Mucosa of rectum (tissue), 2 donors: ENCODE results near the gene TIMM10B.
"Not testable (repeated sequence)": the region's sequence is repeated elsewhere in the genome, so short reads cannot be mapped to it uniquely, and the experiment has no call there.

Source experiments
- H3K27ac ChIP-seq, 2 donors: one replicate each; pipeline ENCODE4 v1.7.0; 2013; ENCODE audit warnings: inconsistent platforms in 2 of 2, low read depth in 2 of 2, low read length in 2 of 2
- H3K27me3 ChIP-seq, 2 donors: one replicate each; pipeline ENCODE4 v1.7.0; 2013; ENCODE audit warnings: low read length in 2 of 2; ENCODE audit not compliant: control insufficient read depth in 2 of 2, insufficient read depth in 2 of 2
- H3K36me3 ChIP-seq, 2 donors: one replicate each; pipeline ENCODE4 v1.7.0; 2013; ENCODE audit warnings: low read length in 2 of 2; ENCODE audit not compliant: control insufficient read depth in 2 of 2, insufficient read depth in 2 of 2
- H3K4me1 ChIP-seq, 2 donors: one replicate each; pipeline ENCODE4 v1.7.0; 2013; ENCODE audit warnings: low read length in 2 of 2, mild to moderate bottlenecking in 1 of 2; ENCODE audit not compliant: control insufficient read depth in 2 of 2, insufficient read depth in 2 of 2
- H3K4me3 ChIP-seq, 2 donors: one replicate each; pipeline ENCODE4 v1.7.0; 2013; ENCODE audit warnings: low read length in 2 of 2
- H3K9ac ChIP-seq, 2 donors: one replicate each; pipeline ENCODE4 v1.7.0; 2013; ENCODE audit warnings: low read length in 2 of 2, low read depth in 1 of 2, mild to moderate bottlenecking in 1 of 2
- H3K9me3 ChIP-seq, 2 donors: one replicate each; pipeline ENCODE4 v1.7.0; 2013; ENCODE audit warnings: low read length in 2 of 2; ENCODE audit not compliant: control insufficient read depth in 2 of 2
- donor health status: healthy.
- donor health status: Normal muscosa, but diverticular disease.

The TIMM10B gene

DNA sequence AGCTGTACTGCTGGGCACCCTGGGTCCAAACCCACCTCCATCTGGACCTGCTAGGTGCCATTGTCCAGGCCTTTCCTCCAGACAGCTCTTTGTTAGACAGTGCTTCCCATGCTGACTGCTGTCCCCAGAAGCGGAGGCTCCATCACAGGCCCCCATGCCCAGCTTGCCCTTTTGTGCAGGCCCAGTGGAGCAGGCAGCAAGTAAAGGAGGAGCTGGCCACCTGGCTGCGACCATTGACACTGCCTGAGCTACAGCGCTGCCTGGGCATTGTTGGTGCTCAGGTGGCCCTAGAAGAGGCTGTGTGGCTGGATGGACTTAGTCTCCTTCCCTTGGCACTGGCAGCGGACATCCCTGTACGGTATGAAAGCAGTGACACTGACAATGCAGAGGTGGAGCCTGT is 17.2 kb downstream of the TIMM10B start:
- peaks cover 0 to 19% of the 10 kb centered on the region in 2 donors for H3K36me3 ChIP-seq

GRCh38 chr11:6502382-6502781 is 21.1 kb downstream of the TIMM10B start:
- Histone ChIP-seq H3K4me1 (no peaks in the 10 kb centered on the region), H3K4me3 (no peak overlapping the region), H3K9ac (no peak overlapping the region), H3K27me3 (no peaks in the 10 kb centered on the region), H3K9me3 (no peaks in the 10 kb centered on the region), H3K36me3 (peaks cover 0 to 19% of the 10 kb centered on the region in 2 donors), H3K27ac (no peak overlapping the region)

More for the DNA sequence above, 17.2 kb downstream of the TIMM10B start:
- no peaks in the 10 kb centered on the region for H3K4me1 ChIP-seq
- H3K27ac ChIP-seq = no peak overlapping the region
- no peak overlapping the region for H3K9ac ChIP-seq
- no peaks in the 10 kb centered on the region for H3K27me3 ChIP-seq
- no peak overlapping the region for H3K4me3 ChIP-seq
- no peaks in the 10 kb centered on the region for H3K9me3 ChIP-seq

DNA sequence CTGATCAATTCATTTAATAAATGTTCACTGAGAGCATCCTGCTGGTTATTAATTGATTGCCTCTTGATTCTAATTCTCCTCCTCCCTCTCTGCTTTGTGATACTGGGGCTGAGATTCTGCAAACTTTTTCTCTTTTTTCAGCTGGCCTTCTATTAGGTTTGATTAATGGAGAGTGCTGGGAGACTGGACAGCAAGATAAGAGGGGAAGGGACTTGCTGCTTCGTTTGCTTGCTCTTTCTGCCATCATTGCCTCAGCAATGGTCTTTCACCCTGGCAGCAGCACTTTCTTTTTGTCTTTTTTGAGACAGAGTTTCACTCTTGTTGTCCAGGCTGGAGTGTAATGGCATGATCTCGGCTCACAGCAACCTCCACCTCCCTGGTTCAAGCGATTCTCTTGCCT is 22.9 kb downstream of the TIMM10B start:
- H3K9ac ChIP-seq = no peak overlapping the region
- H3K27ac ChIP-seq = no peak overlapping the region
- H3K4me1 ChIP-seq = no peaks in the 10 kb centered on the region
- no peak overlapping the region for H3K4me3 ChIP-seq
- H3K9me3 ChIP-seq = no peaks in the 10 kb centered on the region
- H3K27me3 ChIP-seq = no peaks in the 10 kb centered on the region
- peaks cover 6% of the 10 kb centered on the region in 2 donors for H3K36me3 ChIP-seq

GRCh38 chr11:6505577-6506240 is 24.4 kb downstream of the TIMM10B start:
- Histone ChIP-seq H3K27ac (no peak overlapping the region), H3K4me3 (no peak overlapping the region), H3K9ac (no peak overlapping the region), H3K36me3 (peaks cover 6 to 8% of the 10 kb centered on the region in 2 donors), H3K4me1 (no peaks in the 10 kb centered on the region), H3K27me3 (no peaks in the 10 kb centered on the region), H3K9me3 (no peaks in the 10 kb centered on the region)

GRCh38 chr11:6516865-6517264 is 35.6 kb downstream of the TIMM10B start:
- no peak overlapping the region for H3K9ac ChIP-seq
- no peaks in the 10 kb centered on the region for H3K27me3 ChIP-seq
- peaks cover 6 to 8% of the 10 kb centered on the region in 2 donors for H3K36me3 ChIP-seq
- no peak overlapping the region for H3K27ac ChIP-seq
- no peaks in the 10 kb centered on the region for H3K9me3 ChIP-seq
- no peaks in the 10 kb centered on the region for H3K4me1 ChIP-seq
- H3K4me3 ChIP-seq = no peak overlapping the region

- Histone ChIP-seq H3K9ac (no peak overlapping the region), H3K27me3 (no peaks in the 10 kb centered on the region), H3K27ac (no peak overlapping the region), H3K4me3 (no peak overlapping the region), H3K4me1 (no peaks in the 10 kb centered on the region), H3K36me3 (peaks cover 3 to 4% of the 10 kb centered on the region in 2 donors), H3K9me3 (no peaks in the 10 kb centered on the region)
Measured at GRCh38 chr11:6520265-6520664, 39.0 kb downstream of the TIMM10B start.

DNA sequence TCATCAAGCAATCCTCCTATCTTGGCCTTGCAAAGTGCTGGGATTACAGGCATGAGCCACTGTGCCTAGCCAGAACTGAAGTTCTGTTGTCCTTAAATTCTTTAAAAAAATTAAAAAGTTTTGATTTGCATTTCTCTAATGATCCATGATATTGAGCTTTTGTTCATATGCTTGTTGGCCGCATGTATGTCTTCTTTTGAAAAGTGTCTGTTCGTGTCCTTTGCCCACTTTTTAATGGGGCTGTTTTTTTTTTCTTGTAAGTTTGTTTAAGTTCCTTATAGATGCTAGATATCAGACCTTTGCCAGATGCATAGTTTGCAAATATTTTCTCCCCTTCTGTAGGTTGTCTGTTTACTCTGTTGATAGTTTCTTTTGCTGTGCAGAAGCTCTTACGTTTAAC is 40.6 kb downstream of the TIMM10B start:
- H3K4me1 ChIP-seq, H3K36me3 ChIP-seq, H3K27ac ChIP-seq, H3K9me3 ChIP-seq, H3K4me3 ChIP-seq, H3K27me3 ChIP-seq, H3K9ac ChIP-seq: not testable (repeated sequence)

- H3K27ac ChIP-seq = no peak overlapping the region
- H3K9ac ChIP-seq = no peak overlapping the region
- no peaks in the 10 kb centered on the region for H3K9me3 ChIP-seq
- H3K4me1 ChIP-seq = no peaks in the 10 kb centered on the region
- peaks cover 4% of the 10 kb centered on the region in 2 donors for H3K36me3 ChIP-seq
- no peak overlapping the region for H3K4me3 ChIP-seq
- no peaks in the 10 kb centered on the region for H3K27me3 ChIP-seq
Measured at GRCh38 chr11:6523253-6523652, 42.0 kb downstream of the TIMM10B start.

- H3K9me3 ChIP-seq = no peaks in the 10 kb centered on the region
- no peak overlapping the region for H3K9ac ChIP-seq
- no peak overlapping the region for H3K4me3 ChIP-seq
- no peaks in the 10 kb centered on the region for H3K4me1 ChIP-seq
- no peak overlapping the region for H3K27ac ChIP-seq
- no peaks in the 10 kb centered on the region for H3K27me3 ChIP-seq
- H3K36me3 ChIP-seq = peaks cover 0 to 4% of the 10 kb centered on the region in 2 donors
Measured at GRCh38 chr11:6526411-6527135, 45.3 kb downstream of the TIMM10B start.

DNA sequence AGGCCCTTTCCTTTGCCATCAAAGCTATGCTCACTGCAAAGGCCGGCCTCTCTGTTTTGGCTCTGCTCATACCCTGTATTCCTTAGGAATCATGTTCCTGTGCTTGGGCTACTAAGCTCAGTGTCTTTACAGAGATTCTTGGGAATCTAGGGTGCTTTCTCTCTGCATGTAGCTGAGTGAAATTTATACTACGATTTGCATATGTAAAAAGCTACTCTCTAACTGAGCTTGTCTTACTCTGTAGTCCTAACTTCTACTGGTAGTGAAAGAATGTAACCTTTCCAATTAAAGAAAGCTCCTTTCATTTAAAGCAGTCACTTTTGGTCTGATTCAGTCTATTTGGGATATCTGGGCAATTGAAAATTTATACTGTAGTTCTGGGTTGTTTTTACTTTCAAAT is 48.0 kb downstream of the TIMM10B start:
- no peaks in the 10 kb centered on the region for H3K27me3 ChIP-seq
- H3K4me3 ChIP-seq = no peak overlapping the region
- no peak overlapping the region for H3K27ac ChIP-seq
- H3K4me1 ChIP-seq = no peaks in the 10 kb centered on the region
- H3K9me3 ChIP-seq = no peaks in the 10 kb centered on the region
- H3K36me3 ChIP-seq = peaks cover 0 to 8% of the 10 kb centered on the region in 2 donors
- no peak overlapping the region for H3K9ac ChIP-seq
